PC-3 (cell line): ENCODE data around the gene IL12RB1. TPM values are rescaled to one million over a fixed set of nuclear protein-coding genes. Genes with fewer than 3 reads are reported as not detected.

Source experiments
- ATAC-seq: fragments of 200-7000 bp; cut with Tn5 transposase; 2 replicates; pipeline ENCODE4 v1.9.1; 2020; ENCODE audit warnings: mild to moderate bottlenecking, moderate library complexity
- BruUV-seq: library from RNA; stranded (reverse); fragments of 400-500 nt; replicated peaks from 2 replicates; lab custom pipeline; 2021; lab: Mats Ljungman, UMichigan
- CTCF ChIA-PET: fragments of 300-600 bp; sonication (Branson Sonifier 250); formaldehyde crosslinking; loops from one replicate; lab custom pipeline; 2022; ENCODE audit warnings: antibody characterized with exemption; lab: Charles Lee
- POLR2A ChIA-PET: fragments of 300-600 bp; sonication (Branson Sonifier 250); formaldehyde crosslinking; loops from one replicate; lab custom pipeline; 2022; ENCODE audit warnings: antibody characterized with exemption; ENCODE audit not compliant: unreplicated experiment; lab: Charles Lee
- DNase-seq: peaks from one replicate; pipeline ENCODE4 v3.0.0-alpha.2; 2015
- H2AFZ ChIP-seq: fragments of 300-600 bp; sonication (generic); 2 replicates; pipeline ENCODE4 v1.6.0; 2016; ENCODE audit warnings: antibody characterized with exemption, low read length
- H3F3A ChIP-seq: fragments of 300-600 bp; sonication (generic); one replicate; pipeline ENCODE4 v1.6.0; 2017; ENCODE audit warnings: antibody characterized with exemption, low read length, control low read depth, mild to moderate bottlenecking; ENCODE audit not compliant: unreplicated experiment
- H3K27ac ChIP-seq: fragments of 300-600 bp; sonication (generic); 2 replicates; pipeline ENCODE4 v1.5.1; 2016; ENCODE audit warnings: mild to moderate bottlenecking, low read length
- H3K27me3 ChIP-seq: fragments of 300-600 bp; sonication (generic); 2 replicates; pipeline ENCODE4 v1.6.1; 2016; ENCODE audit warnings: low read length, mixed read lengths
- H3K36me3 ChIP-seq: fragments of 300-600 bp; sonication (generic); 2 replicates; pipeline ENCODE4 v1.6.1; 2016; ENCODE audit warnings: low read depth, mixed run types, low read length, mixed read lengths
- H3K4me1 ChIP-seq: fragments of 300-600 bp; sonication (generic); 2 replicates; pipeline ENCODE4 v1.5.1; 2016; ENCODE audit warnings: low read length; ENCODE audit not compliant: insufficient read depth
- H3K4me2 ChIP-seq: fragments of 300-600 bp; sonication (generic); 2 replicates; pipeline ENCODE4 v1.6.0; 2016; ENCODE audit warnings: low read length
- H3K4me3 ChIP-seq: fragments of 300-600 bp; sonication (generic); 2 replicates; pipeline ENCODE4 v1.5.1; 2016; ENCODE audit warnings: mild to moderate bottlenecking, low read length, mixed read lengths
- H3K79me2 ChIP-seq: fragments of 300-600 bp; sonication (generic); 2 replicates; pipeline ENCODE4 v1.6.1; 2017; ENCODE audit warnings: low read length, mixed read lengths
- H3K9ac ChIP-seq: fragments of 300-600 bp; sonication (generic); 2 replicates; pipeline ENCODE4 v1.6.0; 2016; ENCODE audit warnings: mild to moderate bottlenecking, low read length
- H3K9me2 ChIP-seq: fragments of 300-600 bp; sonication (generic); replicated peaks from 2 replicates; pipeline ENCODE4 v1.6.1; 2016; ENCODE audit warnings: mixed run types, low read length, mixed read lengths
- H3K9me3 ChIP-seq: fragments of 300-600 bp; sonication (generic); 2 replicates; pipeline ENCODE4 v1.6.1; 2016; ENCODE audit warnings: low read length, mixed read lengths
- H4K20me1 ChIP-seq: fragments of 300-600 bp; sonication (generic); 2 replicates; pipeline ENCODE4 v1.6.1; 2016; ENCODE audit warnings: low read length, mixed read lengths
- EZH2 ChIP-seq: fragments of 300-600 bp; sonication (generic); IDR thresholded peaks from one replicate; pipeline ENCODE4 v1.6.1; 2017; ENCODE audit warnings: antibody characterized with exemption, mild to moderate bottlenecking, low read length; ENCODE audit not compliant: unreplicated experiment
- EZH2phosphoT487 ChIP-seq: fragments of 300-600 bp; sonication (generic); IDR thresholded peaks from 2 replicates; pipeline ENCODE4 v1.6.1; 2018; ENCODE audit warnings: mild to moderate bottlenecking, antibody characterized with exemption, low read length, borderline replicate concordance
- intact Hi-C: fragments of 100-400 bp; cut with micrococcal nuclease; formaldehyde crosslinking; loops from 2 replicates; pipeline ENCODE4 v1.9.0; 2023
- total RNA-seq: library from RNA; depleted of rRNA; stranded (reverse); fragments of >200 nt; gene quantifications from 2 replicates; pipeline ENCODE4 v1.2.3, GENCODE V29; 2014
- TF ChIP-seq, protein P1 (sequence below): fragments of 300-600 bp; sonication (generic); conservative IDR thresholded peaks from 2 replicates; pipeline ENCODE4 v1.5.1; 2017; ENCODE audit warnings: antibody characterized with exemption, low read depth, mild to moderate bottlenecking, low read length

Gene IL12RB1
- total RNA-seq, 1 experiment from 2014 or later: not detected

- Histone ChIP-seq H3K4me3 (no peak overlapping the region), H4K20me1 (no peaks in the 10 kb centered on the region), H3K79me2 (no peaks in the 10 kb centered on the region), H3K27me3 (no peaks in the 10 kb centered on the region), H3K27ac (no peak overlapping the region), H3F3A (no peaks in the 10 kb centered on the region), H3K9me3 (no peaks in the 10 kb centered on the region), H3K4me2 (no peak overlapping the region), H3K4me1 (no peaks in the 10 kb centered on the region), H3K36me3 (0 out of 2 replicates have a peak, but pooled peaks cover 6% of the 10 kb centered on the region), H3K9ac (no peak overlapping the region), H2AFZ (no peak overlapping the region), H3K9me2 (no peaks in the 10 kb centered on the region)
- ChIA-PET POLR2A (no interaction called here), CTCF (no interaction called here)
- no TSS peak for BruUV-seq
- DNase-seq (no peak), ATAC-seq (no peak)
- intact Hi-C loops: no loop called here
- TF ChIP-seq, protein P1, sequence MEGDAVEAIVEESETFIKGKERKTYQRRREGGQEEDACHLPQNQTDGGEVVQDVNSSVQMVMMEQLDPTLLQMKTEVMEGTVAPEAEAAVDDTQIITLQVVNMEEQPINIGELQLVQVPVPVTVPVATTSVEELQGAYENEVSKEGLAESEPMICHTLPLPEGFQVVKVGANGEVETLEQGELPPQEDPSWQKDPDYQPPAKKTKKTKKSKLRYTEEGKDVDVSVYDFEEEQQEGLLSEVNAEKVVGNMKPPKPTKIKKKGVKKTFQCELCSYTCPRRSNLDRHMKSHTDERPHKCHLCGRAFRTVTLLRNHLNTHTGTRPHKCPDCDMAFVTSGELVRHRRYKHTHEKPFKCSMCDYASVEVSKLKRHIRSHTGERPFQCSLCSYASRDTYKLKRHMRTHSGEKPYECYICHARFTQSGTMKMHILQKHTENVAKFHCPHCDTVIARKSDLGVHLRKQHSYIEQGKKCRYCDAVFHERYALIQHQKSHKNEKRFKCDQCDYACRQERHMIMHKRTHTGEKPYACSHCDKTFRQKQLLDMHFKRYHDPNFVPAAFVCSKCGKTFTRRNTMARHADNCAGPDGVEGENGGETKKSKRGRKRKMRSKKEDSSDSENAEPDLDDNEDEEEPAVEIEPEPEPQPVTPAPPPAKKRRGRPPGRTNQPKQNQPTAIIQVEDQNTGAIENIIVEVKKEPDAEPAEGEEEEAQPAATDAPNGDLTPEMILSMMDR: no peak
- TF ChIP-seq EZH2 (no peak), EZH2phosphoT487 (no peak)
Measured at GRCh38 chr19:18128805-18129204, 42.1 kb upstream of the IL12RB1 start.

DNA sequence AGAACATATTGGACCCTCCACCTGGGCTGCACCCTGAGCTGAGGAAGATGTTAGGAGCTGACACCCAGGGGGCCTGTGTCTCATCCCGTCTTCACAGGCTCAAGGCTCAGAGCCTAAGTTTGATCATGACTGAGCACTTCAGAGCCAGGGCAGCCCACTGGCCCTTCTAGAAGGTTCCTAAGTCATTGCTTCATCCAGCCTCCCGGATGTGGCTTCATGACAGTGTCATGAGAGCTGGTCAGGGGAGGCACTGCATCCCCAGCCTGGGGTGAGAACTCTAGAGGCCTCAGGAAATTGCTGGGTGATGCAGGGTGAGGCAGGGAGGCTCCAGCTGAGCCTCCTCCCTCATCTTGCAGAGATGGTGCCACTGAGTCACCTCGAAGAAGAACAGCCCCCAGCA lies 41.3 kb upstream of the IL12RB1 start:
- TF ChIP-seq EZH2phosphoT487 (no peak), EZH2 (no peak)
- TF ChIP-seq, protein P1: no peak
- POLR2A ChIA-PET: no interaction called here
- no TSS peak for BruUV-seq
- no peaks in the 10 kb centered on the region for H3F3A ChIP-seq
- no peaks in the 10 kb centered on the region for H3K9me3 ChIP-seq
- no peak overlapping the region for H3K4me3 ChIP-seq
- no peak overlapping the region for H3K27ac ChIP-seq
- H2AFZ ChIP-seq: no peak overlapping the region
- 0 out of 2 replicates have a peak, but pooled peaks cover 6% of the 10 kb centered on the region for H3K36me3 ChIP-seq
- no peaks in the 10 kb centered on the region for H3K79me2 ChIP-seq
- CTCF ChIA-PET: no interaction called here
- no peaks in the 10 kb centered on the region for H3K27me3 ChIP-seq
- intact Hi-C loops: no loop called here
- no peaks in the 10 kb centered on the region for H3K4me1 ChIP-seq
- ATAC-seq (no peak), DNase-seq (peak; percentile 35)
- no peak overlapping the region for H3K4me2 ChIP-seq
- H3K9ac ChIP-seq: no peak overlapping the region
- H3K9me2 ChIP-seq: no peaks in the 10 kb centered on the region
- H4K20me1 ChIP-seq: no peaks in the 10 kb centered on the region

- no peak overlapping the region for H3K27ac ChIP-seq
- POLR2A ChIA-PET: no interaction called here
- H3K4me3 ChIP-seq: no peak overlapping the region
- no peak overlapping the region for H3K9ac ChIP-seq
- no peaks in the 10 kb centered on the region for H3K4me1 ChIP-seq
- CTCF ChIA-PET: no interaction called here
- ATAC-seq (no peak), DNase-seq (no peak)
- no peaks in the 10 kb centered on the region for H3K79me2 ChIP-seq
- TF ChIP-seq, protein P1: no peak
- TF ChIP-seq EZH2phosphoT487 (no peak), EZH2 (no peak)
- intact Hi-C loops: no loop called here
- no peak overlapping the region for H3K4me2 ChIP-seq
- H3K9me3 ChIP-seq: no peaks in the 10 kb centered on the region
- no peaks in the 10 kb centered on the region for H3F3A ChIP-seq
- no peak overlapping the region for H2AFZ ChIP-seq
- H3K36me3 ChIP-seq: 0 out of 2 replicates have a peak, but pooled peaks cover 6% of the 10 kb centered on the region
- H3K27me3 ChIP-seq: no peaks in the 10 kb centered on the region
- no peaks in the 10 kb centered on the region for H4K20me1 ChIP-seq
- no peaks in the 10 kb centered on the region for H3K9me2 ChIP-seq
- BruUV-seq: no TSS peak
Measured at GRCh38 chr19:18126097-18126496, 39.4 kb upstream of the IL12RB1 start.
